GM12878 (cell line): ENCODE results near the gene CYSRT1. TPM values are rescaled to one million over a fixed set of nuclear protein-coding genes. Genes with fewer than 3 reads are reported as not detected.

ENCODE experiments used
- ATAC-seq: fragments of 200-7000 bp; cut with Tn5 transposase; 3 replicates; pipeline ENCODE4 v1.9.1; 2020; ENCODE audit warnings: mild to moderate bottlenecking, moderate library complexity
- BruUV-seq: library from RNA; stranded (reverse); fragments of 400-500 nt; replicated peaks from 2 replicates; lab custom pipeline; 2021; lab: Mats Ljungman, UMichigan
- CTCF ChIA-PET: fragments of 300-600 bp; sonication (Branson Sonifier 250); formaldehyde crosslinking; extraction: SDS; loops from one replicate; lab custom pipeline; 2021; ENCODE audit warnings: inconsistent platforms; lab: Yijun Ruan, JAX
- POLR2A ChIA-PET: fragments of 350-600 bp; formaldehyde crosslinking; extraction: SDS; loops from one replicate; lab custom pipeline; 2021; ENCODE audit warnings: inconsistent platforms; lab: Charles Lee
- RAD21 ChIA-PET: fragments of 300-600 bp; sonication (Branson Sonifier 250); formaldehyde crosslinking; loops from one replicate; lab custom pipeline; 2023; ENCODE audit warnings: antibody characterized with exemption; ENCODE audit not compliant: unreplicated experiment; lab: Charles Lee
- SMC1A ChIA-PET: fragments of 300-600 bp; sonication (Branson Sonifier 250); formaldehyde crosslinking; loops from one replicate; lab custom pipeline; 2023; ENCODE audit not compliant: unreplicated experiment, uncharacterized antibody; lab: Charles Lee
- DNase-seq: peaks from one replicate; pipeline ENCODE4 v3.0.0-alpha.2; 2011; ENCODE audit warnings: low read depth, low spot score
- FAIRE-seq: peaks from 3 replicates; lab custom pipeline; 2011; peaks lifted over from hg19 to GRCh38; lab: Jason Lieb, UNC
- H2AFZ ChIP-seq: 2 replicates; pipeline ENCODE4 v1.6.0; 2011; ENCODE audit warnings: low read depth, low read length, control low read depth; ENCODE audit not compliant: control insufficient read depth
- H3K27ac ChIP-seq: 2 replicates; pipeline ENCODE4 v1.5.1; 2011; ENCODE audit warnings: control low read depth; ENCODE audit not compliant: control insufficient read depth, insufficient read depth
- H3K27me3 ChIP-seq, 2 experiments: replicated peaks in 1 of 2; 2 replicates each; pipeline versions ENCODE4 v1.6.0 to v1.6.1; 2011; ENCODE audit warnings: low read length in 1 of 2; ENCODE audit not compliant: control insufficient read depth in 2 of 2, insufficient read depth in 2 of 2
- H3K36me3 ChIP-seq, 2 experiments: 2 replicates each; pipeline ENCODE4 v1.5.1; 2011; ENCODE audit warnings: low read length in 1 of 2; ENCODE audit not compliant: control insufficient read depth in 2 of 2, insufficient read depth in 2 of 2
- H3K4me1 ChIP-seq: 2 replicates; pipeline ENCODE4 v1.6.1; 2011; ENCODE audit warnings: mild to moderate bottlenecking, low read length, moderate library complexity, mixed read lengths; ENCODE audit not compliant: control insufficient read depth, insufficient read depth
- H3K4me2 ChIP-seq: 2 replicates; pipeline ENCODE4 v1.6.0; 2011; ENCODE audit warnings: control low read depth; ENCODE audit not compliant: control insufficient read depth, insufficient read depth
- H3K4me3 ChIP-seq: fragments of 200-600 bp; sonication (generic); 2 replicates; pipeline ENCODE4 v1.5.1; 2016
- H3K79me2 ChIP-seq: 2 replicates; pipeline ENCODE4 v1.6.0; 2011; ENCODE audit warnings: low read length; ENCODE audit not compliant: control insufficient read depth, insufficient read depth
- H3K9ac ChIP-seq: 2 replicates; pipeline ENCODE4 v1.8.0; 2011; ENCODE audit warnings: low read length, control low read depth, mixed read lengths; ENCODE audit not compliant: control insufficient read depth, insufficient read depth
- H3K9me3 ChIP-seq: replicated peaks from 3 replicates; pipeline ENCODE4 v1.5.1; 2011; ENCODE audit warnings: mild to moderate bottlenecking, low read length; ENCODE audit not compliant: control insufficient read depth, insufficient read depth
- H4K20me1 ChIP-seq: 2 replicates; pipeline ENCODE4 v1.6.0; 2011; ENCODE audit not compliant: control insufficient read depth, insufficient read depth
- BHLHE40 ChIP-seq, 2 experiments: fragments of 450-650 bp in 1 of 2; IDR thresholded peaks; 2 replicates each; pipeline ENCODE4 v1.6.1; 2011 to 2017; ENCODE audit warnings: low read depth in 2 of 2, borderline replicate concordance in 1 of 2, improper control_type of control experiment in 1 of 2, low read length in 1 of 2, mild to moderate bottlenecking in 1 of 2
- CREB1 ChIP-seq: IDR thresholded peaks from 2 replicates; pipeline ENCODE4 v1.6.1; 2012; ENCODE audit warnings: low read depth, mild to moderate bottlenecking, inconsistent platforms
- E4F1 ChIP-seq: fragments of 450-650 bp; IDR thresholded peaks from 2 replicates; pipeline ENCODE4 v1.6.1; 2018; ENCODE audit warnings: borderline replicate concordance, mild to moderate bottlenecking; ENCODE audit not compliant: partially characterized antibody
- EGR1 ChIP-seq, 2 experiments: IDR thresholded peaks; 1 replicate in 1 of 2; 2 replicates in 1 of 2; pipeline ENCODE4 v1.6.1; 2011 to 2012; ENCODE audit warnings: low read depth in 2 of 2, low read length in 2 of 2, borderline replicate concordance in 1 of 2, mild to moderate bottlenecking in 1 of 2, moderate library complexity in 1 of 2
- EP300 ChIP-seq, 2 experiments: fragments of 150-350 bp in 1 of 2; IDR thresholded peaks; 2 replicates each; pipeline ENCODE4 v1.6.1; 2011 to 2012; ENCODE audit warnings: low read depth in 2 of 2, low read length in 2 of 2, borderline replicate concordance in 1 of 2, improper control_type of control experiment in 1 of 2, inconsistent platforms in 1 of 2; ENCODE audit not compliant: control insufficient read depth in 1 of 2
- HDAC6 ChIP-seq: fragments of 200-600 bp; sonication (generic); IDR thresholded peaks from one replicate; pipeline ENCODE4 v1.8.0; 2017; ENCODE audit warnings: antibody characterized with exemption; ENCODE audit not compliant: unreplicated experiment
- HDGF ChIP-seq: fragments of 450-650 bp; IDR thresholded peaks from 2 replicates; pipeline ENCODE4 v1.6.1; 2016; ENCODE audit warnings: antibody characterized with exemption
- IKZF2 ChIP-seq, 2 experiments: fragments of 450-650 bp; IDR thresholded peaks; 2 replicates each; pipeline ENCODE4 v1.6.1; 2017; ENCODE audit warnings: mild to moderate bottlenecking in 2 of 2, moderate library complexity in 2 of 2
- KDM1A ChIP-seq: fragments of 200-600 bp; sonication (generic); IDR thresholded peaks from 2 replicates; pipeline ENCODE4 v1.6.1; 2016; ENCODE audit warnings: borderline replicate concordance
- MXI1 ChIP-seq: fragments of 150-350 bp; IDR thresholded peaks from 2 replicates; pipeline ENCODE4 v1.6.1; 2011; ENCODE audit warnings: low read depth, mild to moderate bottlenecking, inconsistent platforms, low read length, improper control_type of control experiment
- RELA ChIP-seq: fragments of 450-650 bp; IDR thresholded peaks from 2 replicates; pipeline ENCODE4 v1.8.0; 2014; ENCODE audit warnings: borderline replicate concordance; ENCODE audit not compliant: partially characterized antibody
- RELB ChIP-seq: fragments of 450-650 bp; IDR thresholded peaks from 2 replicates; pipeline ENCODE4 v1.6.1; 2017; ENCODE audit warnings: low read depth, mild to moderate bottlenecking, moderate library complexity
- SRF ChIP-seq, 2 experiments: IDR thresholded peaks; 2 replicates each; pipeline ENCODE4 v1.6.1; 2011; ENCODE audit warnings: low read depth in 2 of 2, low read length in 2 of 2, mild to moderate bottlenecking in 1 of 2, moderate library complexity in 1 of 2
- STAT1 ChIP-seq: fragments of 450-650 bp; conservative IDR thresholded peaks from 2 replicates; pipeline ENCODE4 v1.6.1; 2014; ENCODE audit warnings: antibody characterized with exemption, mild to moderate bottlenecking
- TARDBP ChIP-seq: IDR thresholded peaks from 2 replicates; pipeline ENCODE4 v1.6.1; 2016; ENCODE audit warnings: borderline replicate concordance
- TCF3 ChIP-seq: IDR thresholded peaks from 2 replicates; pipeline ENCODE4 v1.6.1; 2012; ENCODE audit warnings: low read depth, mild to moderate bottlenecking, low read length, borderline replicate concordance; ENCODE audit not compliant: insufficient read depth
- ZNF207 ChIP-seq: fragments of 450-650 bp; IDR thresholded peaks from 2 replicates; pipeline ENCODE4 v1.6.1; 2014; ENCODE audit warnings: antibody characterized with exemption, mild to moderate bottlenecking, borderline replicate concordance
- WGBS: methylation state at CpG from one replicate; pipeline ENCODE4 v1.1.6; 2016; ENCODE audit warnings: low lambda C conversion rate; ENCODE audit not compliant: insufficient replicate concordance, insufficient coverage; ENCODE audit errors: missing lambda C conversion rate; 5-methylcytosine and 5-hydroxymethylcytosine counted together
- in situ Hi-C: fragments of 300-500 bp; cut with MboI; formaldehyde crosslinking; loops from 9 replicates; pipeline ENCODE4 v1.14.3; 2018; ENCODE audit warnings: mixed read lengths
- intact Hi-C: fragments of 100-400 bp; cut with micrococcal nuclease; formaldehyde crosslinking; loops from one replicate; pipeline ENCODE4 v1.14.2; 2022; ENCODE audit not compliant: unreplicated experiment
- polyA plus RNA-seq, 11 experiments: library from polyadenylated mRNA; depleted of rRNA in 4 of 11; unstranded in 6 of 11; stranded (reverse) in 5 of 11; fragments of >200 nt; fragmentation: Nextera tagmentation in 4 of 11; fragmentation: Illumina TruSeq in 1 of 11; extraction: Ambion mirVana in 4 of 11; extraction: Trizol in 1 of 11; gene quantifications; 1 replicate in 1 of 11; 2 replicates in 10 of 11; pipeline versions ENCODE4 v1.2.1 to v1.2.3, GENCODE V29; 2011 to 2016; ENCODE audit warnings: inconsistent platforms in 2 of 11, missing spikeins in 2 of 11, low read depth in 1 of 11
- total RNA-seq, 4 experiments: library from RNA; depleted of rRNA in 3 of 4; stranded (reverse); fragments of >200 nt in 3 of 4; fragmentation: Illumina TruSeq in 1 of 4; extraction: Trizol in 1 of 4; gene quantifications; 2 replicates each; pipeline versions ENCODE4 v1.2.1 to v1.2.3, GENCODE V29; 2013 to 2021
- TF ChIP-seq, protein P1 (sequence below): IDR thresholded peaks from 2 replicates; pipeline ENCODE4 v1.6.1; 2011; ENCODE audit warnings: low read depth, mild to moderate bottlenecking, low read length, moderate library complexity, borderline replicate concordance; ENCODE audit errors: extremely low read depth

The CYSRT1 gene
- total and polyA plus RNA-seq, 10 of the 15 experiments (the other 5 are each of a cell fraction or from before 2014, with no cell fraction given): 0.24 to 3.6 (median 0.97) TPM; not detected in 1

- peaks cover 42% of the 10 kb centered on the region for H3K4me1 ChIP-seq
- in situ Hi-C loops (no loop called here), intact Hi-C loops (no loop called here)
- H3K27me3 ChIP-seq: no peaks in the 10 kb centered on the region
- SMC1A ChIA-PET: interaction anchor here (0.7 to 1.7 kb wide), 6 partner anchors 13 to 154 kb away, joined by 3 to 6 read pairs (median 3); partner anchors contain the start of gene MAN1B1
- CTCF ChIA-PET: interaction anchor here (0.6 to 5.3 kb wide), 13 partner anchors 12 to 205 kb away, joined by 3 to 52 read pairs (median 4); partner anchors contain the start of genes CYSRT1, NELFB, RNF208 and RNF224
- peaks cover 8 to 14% of the 10 kb centered on the region in 2 experiments for H3K36me3 ChIP-seq
- RAD21 ChIA-PET: interaction anchor here (0.9 to 2.2 kb wide), 12 partner anchors 14 to 122 kb away, joined by 3 to 13 read pairs (median 4); partner anchors contain the start of genes NELFB, NRARP, RNF208 and TPRN
- H3K4me2 ChIP-seq: peak overlapping the region; percentile 77
- H4K20me1 ChIP-seq: peaks cover 4% of the 10 kb centered on the region; the same call in 1 of the 2 replicates
- H3K9ac ChIP-seq: peak overlapping the region; percentile 68
- DNase-seq (no peak), ATAC-seq (peak; percentile 61), FAIRE-seq (no peak)
- peaks cover 30% of the 10 kb centered on the region for H3K79me2 ChIP-seq
- BruUV-seq: TSS peak; percentile 77
- H3K9me3 ChIP-seq: no peaks in the 10 kb centered on the region
- POLR2A ChIA-PET: interaction anchor here (0.5 to 9.2 kb wide), 29 partner anchors 10 to 361 kb away, joined by 3 to 112 read pairs (median 5); partner anchors contain the start of genes CYSRT1, EXD3, MAN1B1 and NELFB
- peak overlapping the region; percentile 83 for H3K27ac ChIP-seq
- H3K4me3 ChIP-seq: peak overlapping the region; percentile 76
- H2AFZ ChIP-seq: peak overlapping the region; percentile 75
- under 1% methylated on average over 34 of the region's 58 CpGs for WGBS
- TF ChIP-seq ZNF207 (peak; percentile 95), EP300 (IDR thresholded peaks at IDR 0.05; ENCODE audit: borderline replicate concordance in 1 of 2, control insufficient read depth in 1 of 2, low read depth in 2 of 2, low read length in 2 of 2) (no peak), SRF (IDR thresholded peaks at IDR 0.05; ENCODE audit: low read depth in 2 of 2, low read length in 2 of 2) (0 out of 4 replicates have a peak, but pooled peaks of 1 of the 2 experiments have one; percentile 8), TARDBP (0 out of 2 replicates have a peak, but pooled peaks have one; percentile 19), EGR1 (IDR thresholded peaks at IDR 0.05; ENCODE audit: borderline replicate concordance in 1 of 2, low read depth in 2 of 2, low read length in 2 of 2) (peak in 1 of 2 experiments; percentile 74; a peak in 2 of 3 replicates), RELA (peak; percentile 56), IKZF2 (IDR thresholded peaks at IDR 0.05) (peak; percentile 43 to 77; a peak in 3 of 4 replicates), TCF3 (no peak), MXI1 (peak; percentile 53; the same call in 1 of the 2 replicates), KDM1A (no peak), HDGF (no peak), STAT1 (no peak; the same call in 1 of the 2 replicates), RELB (no peak), E4F1 (no peak), HDAC6 (peak; percentile 72), BHLHE40 (IDR thresholded peaks at IDR 0.05; ENCODE audit: borderline replicate concordance in 1 of 2, low read depth in 2 of 2, low read length in 1 of 2) (peak; percentile 99 to 100), CREB1 (no peak)
- TF ChIP-seq, protein P1, sequence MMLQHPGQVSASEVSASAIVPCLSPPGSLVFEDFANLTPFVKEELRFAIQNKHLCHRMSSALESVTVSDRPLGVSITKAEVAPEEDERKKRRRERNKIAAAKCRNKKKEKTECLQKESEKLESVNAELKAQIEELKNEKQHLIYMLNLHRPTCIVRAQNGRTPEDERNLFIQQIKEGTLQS: 0 out of 2 replicates have a peak, but pooled peaks have one; percentile 38
These were observed 15.4 kb downstream of the CYSRT1 start for GRCh38 chr9:137240318-137240840.
